Central memory CD8-positive, alpha-beta T cell (primary cell): Measurements from ENCODE around the gene NPTN.
"Not testable (repeated sequence)": the region's sequence is repeated elsewhere in the genome, so short reads cannot be mapped to it uniquely, and the experiment has no call there.

Experiments
- ATAC-seq: fragments of 150-1000 bp; cut with Tn5 transposase; replicated peaks from 2 replicates; pipeline ENCODE4 v1.10.0; 2022; ENCODE audit warnings: mild to moderate bottlenecking, moderate FRiP score, moderate number of reproducible peaks; ENCODE audit not compliant: poor library complexity, severe bottlenecking; ENCODE audit errors: extremely low read depth
- DNase-seq, 2 donors: peaks; one replicate each; pipeline ENCODE4 v3.0.0; 2021; ENCODE audit warnings: low spot score in 2 of 2
- H3K27ac Mint-ChIP-seq: one replicate; pipeline ENCODE4 v1.8.0; 2022; ENCODE audit warnings: low read depth, mild to moderate bottlenecking, moderate library complexity, mixed read lengths
- H3K27me3 Mint-ChIP-seq: one replicate; pipeline ENCODE4 v1.8.0; 2022; ENCODE audit warnings: mixed read lengths
- H3K36me3 Mint-ChIP-seq: one replicate; pipeline ENCODE4 v1.8.0; 2022; ENCODE audit warnings: mild to moderate bottlenecking, moderate library complexity, mixed read lengths; ENCODE audit not compliant: insufficient read depth
- H3K4me1 Mint-ChIP-seq: one replicate; pipeline ENCODE4 v1.8.0; 2022; ENCODE audit warnings: mixed read lengths
- H3K4me3 Mint-ChIP-seq: one replicate; pipeline ENCODE4 v1.8.0; 2022; ENCODE audit warnings: mild to moderate bottlenecking, moderate library complexity, mixed read lengths
- H3K9me3 Mint-ChIP-seq: one replicate; pipeline ENCODE4 v1.8.0; 2022; ENCODE audit warnings: mixed read lengths

NPTN gene

GRCh38 chr15:73593304-73594074 is 39.7 kb downstream of the NPTN start:
- Mint-ChIP-seq H3K4me1 (peaks cover 40% of the 10 kb centered on the region), H3K36me3 (peaks cover 4% of the 10 kb centered on the region), H3K4me3 (no peak overlapping the region), H3K27me3 (no peaks in the 10 kb centered on the region), H3K9me3 (no peaks in the 10 kb centered on the region), H3K27ac (no peak overlapping the region)
- DNase-seq: no peak
- no peak for ATAC-seq

DNA sequence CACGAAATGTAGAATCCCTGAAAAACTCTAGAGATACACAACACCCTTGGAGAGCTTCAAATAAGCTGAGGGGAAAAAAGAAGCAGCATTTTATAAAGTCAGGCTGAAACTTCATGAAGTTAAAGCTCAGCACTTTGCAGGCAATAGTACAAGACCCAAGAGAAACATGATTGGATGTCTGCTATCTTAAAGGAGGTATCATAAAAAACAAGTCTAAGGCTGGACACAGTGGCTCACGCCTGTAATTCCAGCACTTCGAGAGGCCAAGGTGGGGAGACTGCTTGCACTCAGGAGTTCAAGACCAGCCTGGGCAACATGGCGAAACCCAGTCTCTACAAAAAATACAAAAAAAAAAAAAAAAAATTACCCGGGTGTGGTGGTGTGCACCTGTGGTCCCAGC is 42.9 kb downstream of the NPTN start:
- ATAC-seq (no peak), DNase-seq (no peak)
- H3K27me3 Mint-ChIP-seq: no peaks in the 10 kb centered on the region
- H3K9me3 Mint-ChIP-seq: no peaks in the 10 kb centered on the region
- H3K36me3 Mint-ChIP-seq: peaks cover 14% of the 10 kb centered on the region
- H3K4me3 Mint-ChIP-seq: no peak overlapping the region
- peaks cover 16% of the 10 kb centered on the region for H3K4me1 Mint-ChIP-seq
- no peak overlapping the region for H3K27ac Mint-ChIP-seq

DNA sequence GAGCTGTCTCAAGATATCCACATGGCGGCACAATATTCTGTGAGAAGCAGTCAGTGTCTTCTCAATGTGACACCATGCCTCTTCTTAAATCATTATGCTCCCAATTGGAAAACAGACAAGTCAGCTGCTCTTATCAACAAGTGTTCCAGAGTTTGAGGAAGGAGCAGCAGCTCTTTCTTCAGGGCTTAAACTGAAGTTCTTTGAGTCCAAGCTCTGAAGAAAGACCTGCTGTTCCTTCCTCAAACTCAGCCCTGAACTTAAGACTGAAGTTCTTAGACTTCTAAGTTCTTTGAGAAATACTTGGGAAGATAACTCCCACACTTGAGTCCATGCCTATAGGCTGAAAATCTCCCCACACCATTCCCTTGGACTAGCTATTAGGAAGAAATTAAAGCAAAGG is 43.4 kb downstream of the NPTN start:
- Mint-ChIP-seq H3K27me3 (no peaks in the 10 kb centered on the region), H3K9me3 (no peaks in the 10 kb centered on the region), H3K36me3 (peaks cover 19% of the 10 kb centered on the region), H3K27ac (no peak overlapping the region), H3K4me3 (no peak overlapping the region), H3K4me1 (peaks cover 11% of the 10 kb centered on the region)
- ATAC-seq: no peak
- DNase-seq: no peak

GRCh38 chr15:73585871-73586654 is 47.1 kb downstream of the NPTN start:
- no peak for DNase-seq
- Mint-ChIP-seq H3K4me3 (no peak overlapping the region), H3K27ac (peak overlapping the region; percentile 35), H3K27me3 (no peaks in the 10 kb centered on the region), H3K4me1 (no peaks in the 10 kb centered on the region), H3K9me3 (no peaks in the 10 kb centered on the region), H3K36me3 (peaks cover 37% of the 10 kb centered on the region)
- ATAC-seq: no peak

DNA sequence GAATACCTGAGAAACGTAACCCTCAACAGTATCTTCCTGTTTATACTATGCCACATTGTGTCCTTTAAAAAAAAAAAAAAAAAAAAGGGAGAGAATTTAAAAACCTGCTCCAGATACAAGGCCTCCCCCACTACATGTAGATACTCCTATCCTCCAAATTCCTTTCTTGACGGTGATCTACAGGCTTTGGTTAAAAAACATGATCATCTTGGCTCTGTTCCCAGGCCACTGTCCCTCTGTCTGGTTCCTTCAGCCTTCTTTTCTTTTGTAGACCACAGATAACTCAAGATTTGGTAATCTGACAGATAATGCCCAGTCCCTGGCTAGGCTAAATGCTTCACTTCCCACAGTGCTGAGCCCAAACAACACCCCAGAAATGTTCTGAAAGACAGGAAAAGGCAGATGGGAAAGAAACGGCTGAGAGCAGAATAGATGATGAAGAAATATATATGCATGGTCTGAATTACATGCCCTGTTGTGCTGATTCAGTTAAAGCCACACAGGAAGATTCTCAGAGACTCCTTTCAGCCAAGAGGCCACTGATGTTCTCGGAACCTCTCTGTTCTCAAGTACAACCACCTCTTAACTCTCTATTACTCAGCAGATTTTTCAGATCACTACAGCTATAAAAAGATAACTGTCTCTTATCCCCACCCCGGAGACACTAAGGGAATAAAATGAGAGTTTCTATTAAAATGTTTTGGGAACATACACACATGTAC is 48.3 kb downstream of the NPTN start:
- Mint-ChIP-seq H3K27me3 (no peaks in the 10 kb centered on the region), H3K4me1 (no peaks in the 10 kb centered on the region), H3K9me3 (no peaks in the 10 kb centered on the region), H3K4me3 (no peak overlapping the region), H3K27ac (peak overlapping the region; percentile 19), H3K36me3 (peaks cover 39% of the 10 kb centered on the region)
- ATAC-seq (no peak), DNase-seq (no peak)

- H3K4me1 Mint-ChIP-seq: no peaks in the 10 kb centered on the region
- ATAC-seq (no peak), DNase-seq (no peak)
- H3K4me3 Mint-ChIP-seq: no peak overlapping the region
- peaks cover 35% of the 10 kb centered on the region for H3K36me3 Mint-ChIP-seq
- no peaks in the 10 kb centered on the region for H3K9me3 Mint-ChIP-seq
- no peaks in the 10 kb centered on the region for H3K27me3 Mint-ChIP-seq
- H3K27ac Mint-ChIP-seq: peak overlapping the region; percentile 19
Measured at GRCh38 chr15:73583544-73583943, 49.6 kb downstream of the NPTN start.

- no peaks in the 10 kb centered on the region for H3K4me1 Mint-ChIP-seq
- H3K4me3 Mint-ChIP-seq: no peak overlapping the region
- no peak overlapping the region for H3K27ac Mint-ChIP-seq
Measured at GRCh38 chr15:73582851-73583379, 50.3 kb downstream of the NPTN start.

GRCh38 chr15:73578026-73578425 is 55.2 kb downstream of the NPTN start:
- Mint-ChIP-seq H3K36me3 (peaks cover 18% of the 10 kb centered on the region), H3K27me3 (no peaks in the 10 kb centered on the region), H3K4me3 (no peak overlapping the region), H3K4me1 (no peaks in the 10 kb centered on the region), H3K9me3 (no peaks in the 10 kb centered on the region), H3K27ac (no peak overlapping the region)
- ATAC-seq: no peak
- DNase-seq: no peak

More at GRCh38 chr15:73582851-73583379, 50.3 kb downstream of the NPTN start:
- ATAC-seq: no peak
- Mint-ChIP-seq H3K36me3 (peaks cover 34% of the 10 kb centered on the region), H3K9me3 (no peaks in the 10 kb centered on the region), H3K27me3 (no peaks in the 10 kb centered on the region)
- no peak for DNase-seq

DNA sequence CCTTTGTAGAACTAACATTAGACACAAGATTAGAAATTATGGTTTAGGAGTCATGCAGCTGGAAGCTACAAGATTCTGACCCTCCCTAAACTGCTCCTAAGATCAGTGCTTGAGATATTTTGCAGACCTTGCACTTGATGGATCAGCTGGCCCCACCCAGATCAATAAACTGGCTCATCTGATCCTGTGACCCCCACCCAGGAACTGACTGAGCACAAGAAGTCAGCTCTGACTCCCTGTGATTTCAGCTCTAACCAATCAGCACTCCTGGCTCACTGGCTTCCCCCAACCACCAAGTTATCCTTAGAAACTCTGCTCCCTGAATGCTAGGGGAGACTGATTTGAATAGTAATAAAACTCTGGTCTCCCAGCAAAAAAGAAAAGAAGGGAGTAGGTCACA is 55.6 kb downstream of the NPTN start:
- not testable (repeated sequence) for H3K27me3 Mint-ChIP-seq, H3K27ac Mint-ChIP-seq, H3K4me1 Mint-ChIP-seq, H3K9me3 Mint-ChIP-seq, H3K4me3 Mint-ChIP-seq, DNase-seq, ATAC-seq
- peaks cover 13% of the 10 kb centered on the region for H3K36me3 Mint-ChIP-seq

DNA sequence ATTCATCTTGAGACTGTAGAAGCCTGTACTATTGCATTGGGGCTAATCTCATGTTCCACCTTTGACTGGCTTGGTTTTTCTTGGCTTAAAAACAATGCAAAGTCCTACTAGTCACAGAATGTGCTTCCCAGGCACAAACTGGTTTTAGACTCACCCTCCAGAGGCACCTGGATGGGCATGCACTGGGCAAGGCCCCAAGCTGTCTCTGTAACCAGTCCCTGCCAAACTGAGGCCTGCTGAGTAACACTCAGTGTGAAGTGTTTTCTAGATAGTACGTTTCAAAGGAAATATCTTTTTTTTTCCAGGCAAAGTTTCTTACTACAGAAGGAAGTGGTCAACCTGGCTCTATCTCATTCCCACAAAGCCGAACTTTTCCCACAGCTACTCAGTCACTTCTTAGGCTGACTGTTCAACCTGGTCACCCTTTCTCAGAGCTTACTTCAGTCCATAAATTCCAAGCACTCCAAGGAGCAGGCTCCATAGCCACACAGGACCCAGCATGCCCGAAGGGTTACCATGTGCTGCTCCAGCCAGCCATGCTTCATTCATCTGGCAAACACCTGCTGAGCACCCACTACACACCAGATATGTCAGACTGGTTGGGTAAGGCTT is 57.4 kb downstream of the NPTN start:
- Mint-ChIP-seq H3K9me3 (no peaks in the 10 kb centered on the region), H3K4me3 (no peak overlapping the region), H3K36me3 (peaks cover 21% of the 10 kb centered on the region), H3K27me3 (no peaks in the 10 kb centered on the region), H3K27ac (no peak overlapping the region), H3K4me1 (peaks cover 6% of the 10 kb centered on the region)
- ATAC-seq (no peak), DNase-seq (no peak)

GRCh38 chr15:73573572-73573971 is 59.6 kb downstream of the NPTN start:
- H3K4me3 Mint-ChIP-seq: no peak overlapping the region
- no peak for ATAC-seq

GRCh38 chr15:73573037-73573436 is 60.2 kb downstream of the NPTN start:
- no peak for DNase-seq
- no peaks in the 10 kb centered on the region for H3K9me3 Mint-ChIP-seq
- no peak for ATAC-seq
- no peak overlapping the region for H3K4me3 Mint-ChIP-seq
- peaks cover 6% of the 10 kb centered on the region for H3K4me1 Mint-ChIP-seq
- H3K27me3 Mint-ChIP-seq: no peaks in the 10 kb centered on the region
- peaks cover 35% of the 10 kb centered on the region for H3K36me3 Mint-ChIP-seq
- no peak overlapping the region for H3K27ac Mint-ChIP-seq

More at GRCh38 chr15:73573572-73573971, 59.6 kb downstream of the NPTN start:
- Mint-ChIP-seq H3K4me1 (peaks cover 6% of the 10 kb centered on the region), H3K36me3 (peaks cover 31% of the 10 kb centered on the region), H3K27ac (no peak overlapping the region), H3K27me3 (no peaks in the 10 kb centered on the region), H3K9me3 (no peaks in the 10 kb centered on the region)
- DNase-seq: no peak
